Naive B cell (primary cell): ENCODE measurements around the gene AFF3. TPM values are rescaled to one million over a fixed set of nuclear protein-coding genes. Genes with fewer than 3 reads are reported as not detected.

Experiments
- ATAC-seq, 2 donors: fragments of 150-1000 bp; cut with Tn5 transposase; 2 replicates each; pipeline ENCODE4 v1.10.0; 2021; ENCODE audit warnings: low read depth in 2 of 2, mild to moderate bottlenecking in 2 of 2, moderate library complexity in 2 of 2
- DNase-seq: peaks from one replicate; pipeline ENCODE4 v3.0.0; 2022
- H3K27ac Mint-ChIP-seq, 6 donors: one replicate each; pipeline ENCODE4 v1.8.0; 2020 to 2022; ENCODE audit warnings: mild to moderate bottlenecking in 6 of 6, mixed read lengths in 6 of 6, moderate library complexity in 5 of 6, inconsistent platforms in 2 of 6
- H3K27me3 Mint-ChIP-seq, 3 donors: one replicate each; pipeline ENCODE4 v1.8.0; 2021 to 2022; ENCODE audit warnings: mixed read lengths in 3 of 3, mild to moderate bottlenecking in 1 of 3
- H3K36me3 Mint-ChIP-seq, 2 donors: one replicate each; pipeline ENCODE4 v1.8.0; 2020 to 2022; ENCODE audit warnings: mixed read lengths in 2 of 2, inconsistent platforms in 1 of 2, mild to moderate bottlenecking in 1 of 2
- H3K4me1 Mint-ChIP-seq, 3 donors: one replicate each; pipeline ENCODE4 v1.8.0; 2020 to 2022; ENCODE audit warnings: mixed read lengths in 3 of 3, inconsistent platforms in 1 of 3, mild to moderate bottlenecking in 1 of 3, moderate library complexity in 1 of 3
- H3K4me3 Mint-ChIP-seq, 8 donors: one replicate each; pipeline ENCODE4 v1.8.0; 2020 to 2022; ENCODE audit warnings: mild to moderate bottlenecking in 8 of 8, mixed read lengths in 8 of 8, moderate library complexity in 8 of 8, inconsistent platforms in 2 of 8
- H3K9me3 Mint-ChIP-seq, 7 donors: one replicate each; pipeline ENCODE4 v1.8.0; 2020 to 2022; ENCODE audit warnings: mixed read lengths in 7 of 7, mild to moderate bottlenecking in 5 of 7, inconsistent platforms in 2 of 7, moderate library complexity in 1 of 7
- polyA plus RNA-seq, 6 donors: library from polyadenylated mRNA; unstranded; fragments of 300-500 nt; fragmentation: Illumina TruSeq; gene quantifications; one replicate each; pipeline ENCODE4 v1.2.3, GENCODE V29; 2021; ENCODE audit warnings: low read depth in 6 of 6

The AFF3 gene
- polyA plus RNA-seq, 6 donors from 2014 or later, result 43.8 to 255 (median 96.8) TPM

DNA sequence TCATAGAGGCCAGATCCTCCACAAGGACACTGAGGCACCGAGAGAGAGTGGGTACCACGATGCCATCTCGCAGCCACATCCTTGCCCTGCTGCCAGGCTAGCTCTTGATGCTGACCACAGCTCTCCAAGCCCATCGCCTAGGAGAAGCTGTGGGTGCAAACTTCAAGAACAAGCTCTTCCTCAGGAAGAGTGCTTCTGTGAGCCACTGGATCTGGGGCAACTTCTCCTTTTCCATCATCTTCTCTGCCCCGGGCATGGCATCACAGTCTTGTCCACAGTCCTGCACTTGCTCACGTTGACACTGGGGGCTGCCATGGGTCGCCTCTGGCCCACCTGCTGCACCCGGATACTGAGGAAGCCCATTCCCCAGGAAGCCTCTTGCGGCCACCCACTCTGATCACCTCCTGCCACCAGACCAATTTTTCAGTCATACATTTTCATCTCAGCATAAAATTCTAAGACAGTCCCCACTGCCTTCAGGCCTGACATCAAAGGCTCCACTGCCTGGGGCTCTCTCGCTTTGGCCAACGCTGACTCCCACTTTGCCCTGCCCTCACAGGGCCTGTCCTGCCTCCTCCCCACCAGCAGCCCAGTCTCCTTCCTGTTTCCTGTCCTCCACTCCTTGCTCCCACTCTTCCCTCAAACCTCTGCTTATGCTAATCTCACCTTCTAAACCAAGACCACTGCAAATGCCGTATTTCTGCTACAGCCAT, 243.9 kb downstream of the AFF3 start:
- DNase-seq (no peak), ATAC-seq (no peak)
- H3K27me3 Mint-ChIP-seq, result no peaks in the 10 kb centered on the region
- H3K4me3 Mint-ChIP-seq, result peak overlapping the region in 1 of 8 donors; percentile 58
- peaks cover 29 to 35% of the 10 kb centered on the region in 2 donors for H3K36me3 Mint-ChIP-seq
- H3K4me1 Mint-ChIP-seq, result peaks cover 24 to 45% (median 43%) of the 10 kb centered on the region in 3 donors
- H3K27ac Mint-ChIP-seq, result peak overlapping the region in 5 of 6 donors; percentile 76 to 88 (median 78)
- H3K9me3 Mint-ChIP-seq, result no peaks in the 10 kb centered on the region

- Mint-ChIP-seq H3K4me1 (peaks cover 13 to 24% (median 16%) of the 10 kb centered on the region in 3 donors), H3K36me3 (peaks cover 10% of the 10 kb centered on the region in 2 donors), H3K4me3 (no peak overlapping the region), H3K27ac (peak overlapping the region in 3 of 6 donors; percentile 72 to 84 (median 75)), H3K9me3 (no peaks in the 10 kb centered on the region), H3K27me3 (no peaks in the 10 kb centered on the region)
- DNase-seq, result no peak
- no peak for ATAC-seq
These were observed 251.0 kb downstream of the AFF3 start for GRCh38 chr2:99891428-99891780.

DNA sequence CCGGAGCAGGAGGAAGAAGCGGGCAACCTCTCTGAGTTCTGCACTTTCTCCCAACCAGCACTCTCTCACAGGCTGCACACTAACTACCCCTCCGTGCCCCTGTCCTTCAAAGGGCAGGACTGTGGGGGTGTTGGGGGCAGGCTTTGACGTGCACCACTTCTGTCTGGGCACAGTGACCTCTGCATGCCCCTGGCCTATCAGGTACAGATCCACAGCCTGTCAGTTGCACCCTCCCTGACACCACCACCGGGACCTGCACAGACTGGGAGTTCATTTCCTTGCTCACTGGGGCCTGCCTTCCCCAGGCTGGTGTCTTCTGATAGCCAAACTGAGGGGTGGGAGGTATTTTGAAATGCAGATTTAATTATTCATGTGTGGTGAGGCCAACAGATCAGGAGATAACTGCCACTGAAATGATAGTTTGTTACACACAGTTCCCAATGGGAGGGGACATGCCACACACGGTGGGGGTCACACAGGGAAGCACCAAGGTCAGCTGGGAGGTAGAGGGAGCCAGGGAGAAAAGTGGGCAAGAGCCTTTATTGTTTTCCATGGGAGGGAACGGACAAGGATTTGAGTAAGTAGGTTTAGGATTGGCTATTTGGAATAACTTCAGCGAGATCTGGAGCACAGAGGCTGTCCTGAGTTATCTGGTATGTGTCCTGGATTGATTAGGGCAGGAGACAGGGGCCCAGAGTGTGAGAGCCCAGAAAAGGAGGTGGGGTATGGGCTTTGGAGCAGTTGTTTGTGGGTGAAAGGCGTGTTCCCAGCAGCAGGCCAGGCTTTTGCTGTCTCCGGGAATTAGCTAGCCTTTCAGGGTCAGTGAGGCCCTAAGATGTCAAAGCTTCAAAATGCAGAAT, 251.6 kb downstream of the AFF3 start:
- Mint-ChIP-seq H3K4me1 (peaks cover 19 to 21% (median 21%) of the 10 kb centered on the region in 3 donors), H3K4me3 (no peak overlapping the region), H3K27me3 (no peaks in the 10 kb centered on the region), H3K9me3 (no peaks in the 10 kb centered on the region), H3K36me3 (peaks cover 10% of the 10 kb centered on the region in 2 donors), H3K27ac (peak overlapping the region in 5 of 6 donors; percentile 26 to 85 (median 75))
- DNase-seq, result no peak
- no peak for ATAC-seq

GRCh38 chr2:99888617-99889016, 253.8 kb downstream of the AFF3 start:
- Mint-ChIP-seq H3K9me3 (no peaks in the 10 kb centered on the region), H3K36me3 (peaks cover 18 to 21% of the 10 kb centered on the region in 2 donors), H3K4me3 (no peak overlapping the region), H3K4me1 (peaks cover 29 to 41% (median 37%) of the 10 kb centered on the region in 3 donors), H3K27ac (no peak overlapping the region), H3K27me3 (no peaks in the 10 kb centered on the region)
- ATAC-seq (no peak), DNase-seq (no peak)

GRCh38 chr2:99886418-99886817, 256.0 kb downstream of the AFF3 start:
- peaks cover 44 to 63% (median 59%) of the 10 kb centered on the region in 3 donors for H3K4me1 Mint-ChIP-seq
- H3K27ac Mint-ChIP-seq, result peak overlapping the region in 2 of 6 donors; percentile 37 to 58
- H3K36me3 Mint-ChIP-seq, result peaks cover 21 to 22% of the 10 kb centered on the region in 2 donors
- H3K4me3 Mint-ChIP-seq, result no peak overlapping the region
- ATAC-seq (no peak), DNase-seq (no peak)
- no peaks in the 10 kb centered on the region for H3K27me3 Mint-ChIP-seq
- H3K9me3 Mint-ChIP-seq, result no peaks in the 10 kb centered on the region

DNA sequence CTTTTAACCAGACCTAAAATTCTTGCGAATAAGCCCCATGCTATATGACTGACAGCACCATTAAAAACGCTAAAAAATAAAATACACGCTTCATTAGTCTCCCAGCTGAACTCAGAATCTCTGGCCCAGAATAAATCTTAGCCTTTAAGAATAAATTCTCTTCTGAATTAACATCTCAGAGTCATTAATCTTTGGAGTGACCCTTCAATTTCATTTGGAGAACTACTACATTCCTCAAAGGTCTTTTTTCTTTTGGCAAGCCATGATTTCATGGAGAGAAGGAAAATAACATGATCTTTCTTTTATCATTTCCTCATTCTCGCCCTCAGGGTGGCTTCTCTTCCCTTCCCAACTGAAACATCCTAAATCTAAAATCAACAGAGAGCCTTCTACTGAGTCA, 259.0 kb downstream of the AFF3 start:
- H3K9me3 Mint-ChIP-seq, result peaks cover 0 to 1% (median 0%) of the 10 kb centered on the region in 7 donors
- H3K27ac Mint-ChIP-seq, result peak overlapping the region in 2 of 6 donors; percentile 54 to 66
- H3K36me3 Mint-ChIP-seq, result peaks cover 11 to 31% of the 10 kb centered on the region in 2 donors
- peaks cover 50 to 76% (median 69%) of the 10 kb centered on the region in 3 donors for H3K4me1 Mint-ChIP-seq
- DNase-seq (no peak), ATAC-seq (no peak)
- H3K27me3 Mint-ChIP-seq, result no peaks in the 10 kb centered on the region
- H3K4me3 Mint-ChIP-seq, result no peak overlapping the region

DNA sequence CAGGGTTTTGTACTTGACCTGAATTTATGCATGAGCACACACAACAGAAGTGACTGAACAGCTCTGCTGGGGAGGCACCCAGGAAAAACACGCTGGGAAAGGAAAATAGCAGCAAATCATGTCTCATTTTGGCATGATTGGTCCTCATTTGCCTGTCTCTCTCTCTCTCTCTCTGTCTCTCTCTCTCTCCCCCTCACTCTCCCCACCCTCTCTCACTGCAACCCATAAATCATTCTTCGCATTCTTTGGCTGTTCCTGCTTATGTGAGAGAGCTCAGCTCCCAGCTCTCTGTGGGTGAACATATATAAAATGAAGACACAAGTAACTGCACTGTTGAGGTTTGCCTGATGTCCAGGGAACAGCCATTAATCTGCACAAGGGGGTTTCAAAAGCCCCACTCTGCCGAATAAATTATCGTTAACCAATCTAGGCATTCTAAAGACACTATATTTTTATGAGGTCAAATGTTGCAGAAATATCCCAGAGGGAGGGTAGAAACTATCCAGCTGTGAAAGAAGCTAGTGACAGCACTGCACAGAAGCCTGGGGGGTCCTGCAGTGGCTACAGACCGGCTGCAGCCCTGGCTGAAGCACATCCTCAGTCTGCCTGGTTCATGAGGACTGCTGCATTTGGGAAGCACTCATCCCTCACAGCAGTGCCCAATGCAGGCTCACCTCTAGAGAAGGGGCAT, 260.3 kb downstream of the AFF3 start:
- DNase-seq (no peak), ATAC-seq (peak in 1 of 2 donors; percentile 9)
- Mint-ChIP-seq H3K4me1 (peaks cover 57 to 89% (median 80%) of the 10 kb centered on the region in 3 donors), H3K9me3 (peaks cover 0 to 1% (median 0%) of the 10 kb centered on the region in 7 donors), H3K4me3 (peak overlapping the region in 3 of 8 donors; percentile 22 to 70 (median 55)), H3K27ac (peak overlapping the region in 5 of 6 donors; percentile 9 to 78 (median 58)), H3K36me3 (peaks cover 11 to 34% of the 10 kb centered on the region in 2 donors), H3K27me3 (no peaks in the 10 kb centered on the region)

- H3K4me3 Mint-ChIP-seq, result no peak overlapping the region
- no peaks in the 10 kb centered on the region for H3K27me3 Mint-ChIP-seq
- no peak overlapping the region for H3K27ac Mint-ChIP-seq
- ATAC-seq, result no peak
- peaks cover 18 to 40% of the 10 kb centered on the region in 2 donors for H3K36me3 Mint-ChIP-seq
- DNase-seq, result no peak
- peaks cover 0 to 1% (median 0%) of the 10 kb centered on the region in 7 donors for H3K9me3 Mint-ChIP-seq
- peaks cover 68 to 93% (median 88%) of the 10 kb centered on the region in 3 donors for H3K4me1 Mint-ChIP-seq
These were observed 261.5 kb downstream of the AFF3 start for GRCh38 chr2:99880964-99881294.

GRCh38 chr2:99880148-99880963, 262.0 kb downstream of the AFF3 start:
- Mint-ChIP-seq H3K4me1 (peaks cover 72 to 94% (median 88%) of the 10 kb centered on the region in 3 donors), H3K27me3 (no peaks in the 10 kb centered on the region), H3K36me3 (peaks cover 17 to 46% of the 10 kb centered on the region in 2 donors), H3K9me3 (peaks cover 0 to 1% (median 0%) of the 10 kb centered on the region in 7 donors), H3K27ac (peak overlapping the region in 2 of 6 donors; percentile 44 to 48), H3K4me3 (peak overlapping the region in 4 of 8 donors; percentile 49 to 61 (median 54))
- DNase-seq (no peak), ATAC-seq (no peak)

DNA sequence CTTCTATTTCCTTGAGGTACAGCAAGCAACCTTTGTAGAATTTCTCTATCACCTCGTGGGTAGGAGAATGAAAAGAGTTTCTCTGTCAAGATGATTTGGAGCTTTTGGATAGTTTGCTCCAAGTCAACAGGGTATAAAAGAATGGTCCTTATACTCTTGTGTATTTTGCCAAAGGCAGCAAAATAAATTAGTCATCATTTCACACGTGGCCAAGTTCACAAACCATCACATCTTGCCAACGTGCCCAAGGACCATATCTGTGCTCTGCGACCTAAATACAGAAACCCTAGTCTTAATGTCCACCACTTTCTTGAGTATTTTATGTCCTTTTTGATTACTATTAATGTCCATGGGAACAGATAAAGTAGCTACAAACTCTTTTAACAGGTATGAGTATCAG, 262.9 kb downstream of the AFF3 start:
- peaks cover 8 to 43% of the 10 kb centered on the region in 2 donors for H3K36me3 Mint-ChIP-seq
- H3K4me3 Mint-ChIP-seq, result peak overlapping the region in 2 of 8 donors; percentile 25 to 59
- H3K9me3 Mint-ChIP-seq, result peaks cover 0 to 1% (median 0%) of the 10 kb centered on the region in 7 donors
- ATAC-seq, result no peak
- H3K27me3 Mint-ChIP-seq, result no peaks in the 10 kb centered on the region
- H3K27ac Mint-ChIP-seq, result no peak overlapping the region
- no peak for DNase-seq
- peaks cover 64 to 88% (median 88%) of the 10 kb centered on the region in 3 donors for H3K4me1 Mint-ChIP-seq

DNA sequence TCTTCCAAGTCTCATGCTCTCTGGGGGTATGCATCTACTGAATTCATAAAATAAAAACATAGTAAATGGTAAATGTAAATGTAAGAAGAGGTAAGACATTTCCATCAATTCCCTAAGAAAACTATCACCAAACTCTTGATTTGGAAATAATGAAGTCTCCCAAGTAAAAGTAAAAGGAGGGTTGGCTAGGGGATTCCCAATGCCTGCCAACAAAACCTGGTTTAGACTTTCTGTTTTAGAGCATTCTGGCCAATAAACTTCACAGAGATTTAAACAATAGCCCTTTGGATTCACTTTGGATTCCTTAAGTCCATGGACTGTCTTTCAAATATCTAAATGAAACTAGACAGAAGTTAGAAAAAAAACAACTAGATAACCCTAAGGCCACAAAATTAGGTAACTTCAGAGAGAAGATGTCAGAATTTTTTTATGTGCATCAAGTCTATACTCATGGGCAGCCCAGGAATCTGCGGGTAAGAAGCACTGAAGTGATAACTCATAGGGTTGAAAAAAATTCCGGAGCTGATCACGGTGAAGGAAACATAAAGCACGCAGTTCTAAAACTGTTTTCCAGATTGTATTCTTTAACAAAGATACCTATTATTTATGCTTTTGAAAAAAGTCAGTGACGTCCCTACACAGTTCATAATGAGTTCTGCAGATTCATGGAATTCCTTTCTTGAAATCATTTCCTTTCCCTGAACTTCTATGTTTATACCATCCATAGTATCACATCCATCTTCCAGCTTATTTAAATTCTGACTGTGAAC, 263.6 kb downstream of the AFF3 start:
- H3K4me1 Mint-ChIP-seq, result peaks cover 65 to 85% (median 84%) of the 10 kb centered on the region in 3 donors
- H3K27ac Mint-ChIP-seq, result peak overlapping the region in 2 of 6 donors; percentile 12 to 87

GRCh38 chr2:99877963-99878362, 264.4 kb downstream of the AFF3 start:
- Mint-ChIP-seq H3K4me3 (peak overlapping the region in 4 of 8 donors; percentile 9 to 45 (median 17)), H3K27me3 (no peaks in the 10 kb centered on the region), H3K36me3 (peaks cover 7 to 38% of the 10 kb centered on the region in 2 donors), H3K4me1 (peaks cover 58 to 77% (median 76%) of the 10 kb centered on the region in 3 donors), H3K27ac (peak overlapping the region in 3 of 6 donors; percentile 5 to 18 (median 17)), H3K9me3 (peaks cover 0 to 1% (median 0%) of the 10 kb centered on the region in 7 donors)
- DNase-seq (no peak), ATAC-seq (peak; percentile 55 to 56)

More for the DNA sequence above, 263.6 kb downstream of the AFF3 start:
- peak overlapping the region in 2 of 8 donors; percentile 1 to 59 for H3K4me3 Mint-ChIP-seq
- no peaks in the 10 kb centered on the region for H3K27me3 Mint-ChIP-seq
- H3K9me3 Mint-ChIP-seq, result peaks cover 0 to 1% (median 0%) of the 10 kb centered on the region in 7 donors
- DNase-seq (no peak), ATAC-seq (no peak)
- H3K36me3 Mint-ChIP-seq, result peaks cover 7 to 41% of the 10 kb centered on the region in 2 donors
